B cell (primary cell): Measurements from ENCODE around the gene TFF2. TPM values are rescaled to one million over a fixed set of nuclear protein-coding genes. Genes with fewer than 3 reads are reported as not detected.

Experiments
- ATAC-seq: fragments of 200-7000 bp; cut with Tn5 transposase; one replicate; pipeline ENCODE4 v1.10.0; 2021; ENCODE audit warnings: low read depth, mild to moderate bottlenecking, moderate number of reproducible peaks, moderate library complexity
- CTCF ChIA-PET: fragments of 350-600 bp; sonication (Branson Sonifier 250); formaldehyde crosslinking; loops from one replicate; lab custom pipeline; 2021; ENCODE audit warnings: antibody characterized with exemption, inconsistent platforms; lab: Charles Lee
- POLR2A ChIA-PET: fragments of 350-600 bp; sonication (Branson Sonifier 250); formaldehyde crosslinking; loops from one replicate; lab custom pipeline; 2021; ENCODE audit warnings: antibody characterized with exemption; lab: Charles Lee
- DNase-seq: peaks from one replicate; pipeline ENCODE4 v3.0.0; 2013
- H2AFZ ChIP-seq: 2 replicates; pipeline ENCODE4 v1.6.1; 2012; ENCODE audit warnings: mild to moderate bottlenecking, low read depth, low read length; ENCODE audit not compliant: insufficient read depth, poor library complexity, severe bottlenecking
- H3K27ac ChIP-seq, 2 donors: 1 replicate in 1 of 2; 2 replicates in 1 of 2; pipeline ENCODE4 v1.5.1; 2012 to 2013; ENCODE audit warnings: low read length in 2 of 2, mild to moderate bottlenecking in 2 of 2, moderate library complexity in 1 of 2
- H3K27me3 ChIP-seq, 4 experiments: fragments of 200-600 bp in 1 of 4; sonication (generic) in 1 of 4; replicated peaks in 1 of 4; 1 replicate in 2 of 4; 2 replicates in 2 of 4; pipeline versions ENCODE4 v1.6.1 to v1.7.0; 2013 to 2016; ENCODE audit warnings: low read length in 3 of 4, mild to moderate bottlenecking in 2 of 4, mixed read lengths in 1 of 4, moderate library complexity in 1 of 4; ENCODE audit not compliant: insufficient read depth in 4 of 4, control insufficient read depth in 3 of 4; ENCODE audit errors: control extremely low read depth in 1 of 4
- H3K36me3 ChIP-seq, 2 experiments: replicated peaks in 1 of 2; 1 replicate in 1 of 2; 2 replicates in 1 of 2; pipeline versions ENCODE4 v1.6.1 to v1.7.1; 2013; ENCODE audit warnings: low read length in 1 of 2; ENCODE audit not compliant: insufficient read depth in 2 of 2, control insufficient read depth in 1 of 2; ENCODE audit errors: control extremely low read depth in 1 of 2, extremely low read depth in 1 of 2
- H3K4me1 ChIP-seq, 2 donors: fragments of 200-600 bp in 1 of 2; sonication (generic) in 1 of 2; 1 replicate in 1 of 2; 2 replicates in 1 of 2; pipeline versions ENCODE4 v1.5.1 to v1.6.1; 2013 to 2017; ENCODE audit warnings: low read length in 2 of 2; ENCODE audit not compliant: control insufficient read depth in 2 of 2, insufficient read depth in 2 of 2
- H3K4me2 ChIP-seq: replicated peaks from 2 replicates; pipeline ENCODE3; 2012; ENCODE audit warnings: mild to moderate bottlenecking, low read depth, low read length; ENCODE audit not compliant: poor library complexity, severe bottlenecking
- H3K4me3 ChIP-seq, 5 experiments: fragments of 200-600 bp in 1 of 5; sonication (generic) in 1 of 5; 1 replicate in 3 of 5; 2 replicates in 2 of 5; pipeline versions ENCODE4 v1.5.1 to v1.7.0; 2011 to 2016; ENCODE audit warnings: low read length in 4 of 5, mild to moderate bottlenecking in 4 of 5, low read depth in 2 of 5, control low read depth in 1 of 5, moderate library complexity in 1 of 5; ENCODE audit not compliant: insufficient read depth in 1 of 5; ENCODE audit errors: control extremely low read depth in 1 of 5, extremely low read depth in 1 of 5
- H3K79me2 ChIP-seq: fragments of 200-600 bp; sonication (generic); one replicate; pipeline ENCODE4 v1.6.0; 2016; ENCODE audit warnings: low read length; ENCODE audit not compliant: control insufficient read depth, insufficient read depth
- H3K9ac ChIP-seq: fragments of 200-600 bp; sonication (generic); 2 replicates; pipeline ENCODE4 v1.6.1; 2017; ENCODE audit warnings: mild to moderate bottlenecking, low read length, moderate library complexity
- H3K9me3 ChIP-seq, 3 donors: one replicate each; pipeline versions ENCODE4 v1.6.1 to v1.7.1; 2013; ENCODE audit warnings: low read length in 2 of 3; ENCODE audit not compliant: control insufficient read depth in 2 of 3, insufficient read depth in 1 of 3; ENCODE audit errors: control extremely low read depth in 1 of 3
- H4K20me1 ChIP-seq: 2 replicates; pipeline ENCODE4 v1.6.0; 2012; ENCODE audit warnings: mild to moderate bottlenecking, low read length; ENCODE audit not compliant: insufficient read depth, control insufficient read depth, poor library complexity, severe bottlenecking
- H3K27ac Mint-ChIP-seq: one replicate; pipeline ENCODE4 v1.8.0; 2021; ENCODE audit warnings: mixed read lengths
- H3K27me3 Mint-ChIP-seq: one replicate; pipeline ENCODE4 v1.8.0; 2021; ENCODE audit warnings: mixed read lengths
- H3K4me1 Mint-ChIP-seq: one replicate; pipeline ENCODE4 v1.8.0; 2021; ENCODE audit warnings: mixed read lengths
- H3K4me3 Mint-ChIP-seq: one replicate; pipeline ENCODE4 v1.8.0; 2021; ENCODE audit warnings: mixed read lengths
- H3K9me3 Mint-ChIP-seq: one replicate; pipeline ENCODE4 v1.8.0; 2022; ENCODE audit warnings: mixed read lengths; ENCODE audit not compliant: insufficient read depth
- CTCF ChIP-seq: fragments of 200-600 bp; IDR thresholded peaks from one replicate; pipeline ENCODE4 v1.8.0; 2022; ENCODE audit warnings: antibody characterized with exemption, mild to moderate bottlenecking
- EZH2 ChIP-seq: IDR thresholded peaks from 2 replicates; pipeline ENCODE4 v1.6.1; 2012; ENCODE audit warnings: borderline replicate concordance, low read depth, mild to moderate bottlenecking, moderate library complexity, low read length; ENCODE audit not compliant: insufficient read depth, poor library complexity, severe bottlenecking
- WGBS: methylation state at CpG from one replicate; pipeline ENCODE4 v1.1.5; 2013; ENCODE audit warnings: missing lambda C conversion rate; ENCODE audit not compliant: insufficient coverage; 5-methylcytosine and 5-hydroxymethylcytosine counted together
- intact Hi-C: fragments of 100-400 bp; cut with micrococcal nuclease; formaldehyde crosslinking; loops from one replicate; pipeline ENCODE4 v1.10.0; 2022
- polyA plus RNA-seq: library from polyadenylated mRNA; depleted of rRNA; stranded (reverse); fragments of >200 nt; gene quantifications from 2 replicates; pipeline ENCODE4 v1.2.3, GENCODE V29; 2012
- total RNA-seq, 2 donors: library from RNA; stranded (reverse); fragments of 120-200 nt in 1 of 2; gene quantifications; 1 replicate in 1 of 2; 2 replicates in 1 of 2; pipeline versions ENCODE4 v1.2.3 to v1.2.4, GENCODE V29; 2013 to 2022

Gene TFF2
- total and polyA plus RNA-seq, 2 donors (not counting 1 experiment from before 2014, with no cell fraction given), result not detected

GRCh38 chr21:42306366-42307035, 44.3 kb downstream of the TFF2 start:
- H3K4me3 ChIP-seq, result no peak overlapping the region
- Mint-ChIP-seq H3K27me3 (peaks cover 26% of the 10 kb centered on the region), H3K27ac (no peak overlapping the region), H3K9me3 (no peaks in the 10 kb centered on the region), H3K4me1 (peaks cover 8% of the 10 kb centered on the region), H3K4me3 (no peak overlapping the region)
- peaks cover 0 to 42% (median 13%) of the 10 kb centered on the region in 4 experiments for H3K27me3 ChIP-seq
- 41% methylated on average over 16 of the region's 17 CpGs for WGBS
- H3K4me2 ChIP-seq, result no peak overlapping the region
- H3K9me3 ChIP-seq, result peaks cover 0 to 3% (median 0%) of the 10 kb centered on the region in 3 donors
- peaks cover 7 to 14% of the 10 kb centered on the region in 2 donors for H3K4me1 ChIP-seq
- H3K27ac ChIP-seq, result no peak overlapping the region
- ATAC-seq (no peak), DNase-seq (no peak)
- no peak for TF ChIP-seq CTCF
- TF ChIP-seq EZH2, result no peak
- no peaks in the 10 kb centered on the region for H3K36me3 ChIP-seq
- ChIA-PET POLR2A (no interaction called here), CTCF (interaction anchor here (0.6 kb wide), 1 partner anchor 37 kb away, joined by 3 read pairs; no protein-coding TSS in a partner anchor)
- H3K79me2 ChIP-seq, result no peaks in the 10 kb centered on the region
- H4K20me1 ChIP-seq, result no peaks in the 10 kb centered on the region
- H3K9ac ChIP-seq, result no peak overlapping the region
- H2AFZ ChIP-seq, result no peak overlapping the region
- intact Hi-C loops, result no loop called here

GRCh38 chr21:42305707-42306147, 45.1 kb downstream of the TFF2 start:
- H3K27me3 Mint-ChIP-seq, result peaks cover 26% of the 10 kb centered on the region
- Histone ChIP-seq H3K4me3 (no peak overlapping the region), H3K9me3 (peaks cover 0 to 3% (median 0%) of the 10 kb centered on the region in 3 donors), H4K20me1 (no peaks in the 10 kb centered on the region), H3K27ac (no peak overlapping the region), H3K79me2 (no peaks in the 10 kb centered on the region), H3K4me1 (peaks cover 7 to 14% of the 10 kb centered on the region in 2 donors), H3K36me3 (no peaks in the 10 kb centered on the region), H3K9ac (no peak overlapping the region), H3K27me3 (peaks cover 0 to 42% (median 13%) of the 10 kb centered on the region in 4 experiments), H3K4me2 (no peak overlapping the region), H2AFZ (no peak overlapping the region)
- no peak for DNase-seq
- intact Hi-C loops, result no loop called here
- WGBS, result 96% methylated on average over 33 of the region's 33 CpGs
- H3K4me3 Mint-ChIP-seq, result no peak overlapping the region
- no peaks in the 10 kb centered on the region for H3K9me3 Mint-ChIP-seq
- POLR2A ChIA-PET, result no interaction called here
- H3K27ac Mint-ChIP-seq, result no peak overlapping the region
- ATAC-seq, result no peak
- TF ChIP-seq EZH2, result no peak
- no peak for TF ChIP-seq CTCF
- H3K4me1 Mint-ChIP-seq, result peaks cover 8% of the 10 kb centered on the region
- CTCF ChIA-PET, result no interaction called here
